PC-3 (cell line): Measurements from ENCODE around the gene OLFML2A.

Experiments
- CTCF ChIP-seq: fragments of 300-600 bp; sonication (generic); conservative IDR thresholded peaks from 2 replicates; pipeline ENCODE4 v1.5.1; 2017; ENCODE audit warnings: antibody characterized with exemption, low read depth, mild to moderate bottlenecking, low read length
- EZH2 ChIP-seq: fragments of 300-600 bp; sonication (generic); IDR thresholded peaks from one replicate; pipeline ENCODE4 v1.6.1; 2017; ENCODE audit warnings: antibody characterized with exemption, mild to moderate bottlenecking, low read length; ENCODE audit not compliant: unreplicated experiment
- EZH2phosphoT487 ChIP-seq: fragments of 300-600 bp; sonication (generic); IDR thresholded peaks from 2 replicates; pipeline ENCODE4 v1.6.1; 2018; ENCODE audit warnings: mild to moderate bottlenecking, antibody characterized with exemption, low read length, borderline replicate concordance

GRCh38 chr9:124769549-124770358 is 7.2 kb upstream of the OLFML2A start:
- TF ChIP-seq EZH2phosphoT487 (no peak), EZH2 (no peak), CTCF (no peak)
